GM21786 (cell line): ENCODE data around the gene ZNF148.
"Not testable (repeated sequence)": the region's sequence is repeated elsewhere in the genome, so short reads cannot be mapped to it uniquely, and the experiment has no call there.

Source experiments
- ATAC-seq: cut with Tn5 transposase; IDR thresholded peaks from one replicate; pipeline ENCODE4 v1.9.1; 2021; ENCODE audit not compliant: unreplicated experiment

The ZNF148 gene

GRCh38 chr3:125374996-125375941 lies at the start of gene ZNF148:
ZNF148 (minus strand) TSS chr3:125375325; CDS start chr3:125313640, 61,685 bp downstream.
- peak; percentile 89 for ATAC-seq

GRCh38 chr3:125418306-125418705 lies 43.2 kb upstream of the ZNF148 start:
- ATAC-seq, result no peak

DNA sequence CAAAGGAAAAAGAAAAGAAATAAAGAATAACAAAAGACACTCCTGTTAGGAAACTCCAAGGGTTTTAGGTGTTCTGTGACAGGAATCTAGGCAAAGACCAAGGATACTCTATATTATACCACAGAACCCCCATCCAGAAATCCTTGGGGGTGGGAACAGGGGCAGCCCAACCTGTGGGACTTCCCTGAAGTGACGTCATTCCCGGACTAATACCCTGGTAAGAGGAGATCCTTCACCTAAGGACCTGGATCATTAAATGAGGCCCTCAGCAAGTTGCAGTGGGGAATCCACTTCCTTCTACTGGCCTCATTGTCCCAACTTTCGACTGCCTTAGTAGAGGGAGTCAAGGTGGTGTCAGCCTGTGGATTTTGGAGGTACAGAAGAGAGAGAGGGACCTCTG lies 41.1 kb upstream of the ZNF148 start:
- ATAC-seq, result no peak

- no peak for ATAC-seq
Observed at GRCh38 chr3:125414669-125415068, 39.5 kb upstream of the ZNF148 start.

GRCh38 chr3:125410922-125411321 lies 35.8 kb upstream of the ZNF148 start:
- ATAC-seq, result no peak

GRCh38 chr3:125406070-125406469 lies 30.9 kb upstream of the ZNF148 start:
- ATAC-seq, result no peak

- ATAC-seq, result not testable (repeated sequence)
Observed at GRCh38 chr3:125405515-125405914, 30.4 kb upstream of the ZNF148 start.

GRCh38 chr3:125403789-125404188 lies 28.7 kb upstream of the ZNF148 start:
- ATAC-seq, result no peak

- ATAC-seq, result no peak
Observed at GRCh38 chr3:125402639-125403038, 27.5 kb upstream of the ZNF148 start.

- ATAC-seq, result no peak
Observed at GRCh38 chr3:125401402-125401801, 26.3 kb upstream of the ZNF148 start.

DNA sequence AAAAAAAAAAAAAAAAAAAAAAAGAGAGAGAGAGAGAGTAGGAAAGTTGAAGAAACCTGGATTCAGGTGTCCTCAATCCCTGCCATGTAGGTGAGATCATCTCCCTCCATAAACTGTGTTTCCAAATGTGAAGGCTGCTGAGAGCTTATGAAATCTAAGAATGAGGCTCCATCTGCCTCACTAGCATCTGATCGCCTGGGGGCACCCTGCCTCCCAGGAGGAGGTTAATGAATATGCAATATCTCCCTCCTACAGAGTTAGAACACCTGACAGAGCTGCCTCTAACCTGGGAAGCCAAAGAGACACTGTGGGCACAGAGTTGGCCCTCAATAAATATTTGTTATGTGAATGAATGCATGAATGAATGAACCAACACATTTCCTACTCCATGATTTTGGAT lies 23.8 kb upstream of the ZNF148 start:
- ATAC-seq, result no peak

DNA sequence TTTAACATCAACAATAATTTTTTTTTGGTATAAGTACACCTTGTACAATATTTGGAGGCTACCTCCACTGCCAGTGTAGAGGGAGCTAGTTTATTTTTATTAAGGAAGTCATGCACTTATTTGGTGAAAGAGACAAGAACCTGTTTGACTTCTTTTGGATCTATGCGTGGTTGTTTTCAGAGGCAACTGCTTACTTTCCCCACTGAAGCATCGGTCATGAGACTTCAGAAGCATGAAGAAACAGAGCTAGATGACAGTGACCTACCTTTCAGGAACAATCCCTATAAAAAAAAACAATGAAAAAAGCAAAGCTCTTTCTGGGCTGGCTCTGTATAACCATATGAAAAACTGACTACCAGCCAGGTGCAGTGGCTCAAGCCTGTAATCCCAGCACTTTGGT lies 20.0 kb upstream of the ZNF148 start:
- no peak for ATAC-seq

DNA sequence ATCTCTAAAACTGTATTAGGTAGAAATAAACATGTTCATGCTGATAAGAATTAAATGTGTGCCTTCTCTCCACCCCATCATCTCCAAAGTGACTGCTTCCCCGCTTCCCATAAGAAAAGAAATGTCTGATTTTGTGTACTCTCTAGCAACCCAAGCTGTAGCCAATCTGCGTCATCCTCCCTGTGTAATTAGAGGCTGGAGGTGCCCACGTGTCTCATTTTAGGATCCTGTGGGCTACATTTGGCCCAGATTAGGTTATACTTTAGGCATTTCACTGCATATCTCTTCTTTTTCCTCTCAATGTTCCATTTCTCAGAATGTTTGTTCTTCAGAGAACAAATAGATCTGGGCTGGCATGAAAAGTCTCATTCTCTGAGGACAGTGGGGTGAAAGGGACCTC lies 19.3 kb upstream of the ZNF148 start:
- ATAC-seq, result no peak

DNA sequence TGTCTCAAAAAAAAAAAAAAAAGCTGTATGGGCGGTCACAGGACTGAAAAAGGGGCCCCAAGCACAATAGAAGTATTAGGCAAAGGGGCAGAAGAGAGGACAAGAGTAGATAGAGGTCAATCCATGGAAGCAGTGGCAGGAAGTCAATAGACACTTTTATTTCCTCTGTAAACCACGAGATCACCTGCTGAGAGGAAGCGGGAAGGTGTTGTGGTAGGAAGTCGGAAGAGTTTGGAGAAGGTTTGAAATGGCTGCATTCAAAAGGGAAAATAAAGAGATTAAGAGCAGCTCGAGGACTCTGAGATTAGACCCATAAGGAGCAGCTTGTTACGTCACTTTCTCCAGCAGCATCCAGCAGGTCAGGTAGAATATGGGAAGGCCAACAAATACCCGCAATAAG lies 14.2 kb upstream of the ZNF148 start:
- no peak for ATAC-seq

DNA sequence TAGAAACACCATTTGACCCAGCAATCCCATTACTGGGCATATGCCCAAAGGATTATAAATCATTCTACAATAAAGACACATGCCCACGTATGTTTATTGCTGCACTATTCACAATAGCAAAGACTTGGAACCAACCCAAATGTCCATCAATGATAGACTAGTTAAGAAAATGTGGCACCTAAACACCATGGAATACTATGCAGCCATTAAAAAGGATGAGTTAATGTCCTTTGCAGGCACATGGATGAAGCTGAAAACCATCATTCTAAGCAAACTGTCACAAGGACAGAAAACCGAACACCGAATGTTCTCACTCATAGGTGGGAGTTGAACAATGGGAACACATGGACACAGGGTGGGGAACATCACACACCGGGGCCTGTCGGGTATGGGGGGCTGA lies 13.2 kb upstream of the ZNF148 start:
- ATAC-seq, result not testable (repeated sequence)

GRCh38 chr3:125386811-125387210 lies 11.7 kb upstream of the ZNF148 start:
- ATAC-seq, result no peak

GRCh38 chr3:125383744-125384143 lies 8.6 kb upstream of the ZNF148 start:
- no peak for ATAC-seq

GRCh38 chr3:125382298-125382697 lies 7.2 kb upstream of the ZNF148 start:
- no peak for ATAC-seq

DNA sequence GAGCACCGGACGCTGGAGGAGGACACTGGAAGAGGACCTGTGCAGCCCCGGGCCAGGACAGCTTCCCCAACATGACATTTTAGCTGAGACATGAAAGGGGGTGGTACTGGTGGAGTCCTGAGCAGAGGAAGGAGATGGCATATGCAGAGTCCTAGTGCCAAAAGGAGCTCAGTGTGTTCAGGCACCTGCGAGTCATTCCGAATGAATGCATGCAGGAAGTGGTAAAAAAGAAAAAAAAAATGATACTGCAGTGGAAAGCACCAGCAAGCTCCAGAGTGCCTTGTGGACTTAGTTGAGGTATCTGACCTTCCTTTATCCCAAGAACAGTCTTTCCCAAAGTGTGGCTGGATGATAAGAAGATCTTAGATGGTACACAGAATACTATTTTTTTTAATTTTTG lies 6.6 kb upstream of the ZNF148 start:
- ATAC-seq, result no peak

- ATAC-seq, result no peak
Observed at GRCh38 chr3:125381314-125381713, 6.2 kb upstream of the ZNF148 start.

DNA sequence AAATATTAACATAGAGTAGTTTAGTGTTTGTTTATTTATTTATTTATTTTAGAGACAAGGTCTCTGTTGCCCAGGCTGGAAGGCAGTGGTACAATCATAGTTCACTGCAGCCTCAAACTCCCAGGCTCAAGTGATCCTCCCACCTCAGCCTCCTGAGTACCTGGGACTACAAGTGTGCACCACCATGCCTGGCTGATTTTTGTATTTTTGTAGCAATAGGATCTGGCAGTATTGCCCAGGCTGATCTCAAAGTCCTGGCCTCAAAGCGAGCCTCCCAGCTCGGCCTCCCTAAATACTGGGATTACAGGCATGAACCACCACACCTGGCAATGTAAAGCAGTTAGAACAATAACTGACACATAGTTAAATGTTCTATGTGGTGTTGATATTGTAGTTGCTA lies 4.4 kb upstream of the ZNF148 start:
- no peak for ATAC-seq

DNA sequence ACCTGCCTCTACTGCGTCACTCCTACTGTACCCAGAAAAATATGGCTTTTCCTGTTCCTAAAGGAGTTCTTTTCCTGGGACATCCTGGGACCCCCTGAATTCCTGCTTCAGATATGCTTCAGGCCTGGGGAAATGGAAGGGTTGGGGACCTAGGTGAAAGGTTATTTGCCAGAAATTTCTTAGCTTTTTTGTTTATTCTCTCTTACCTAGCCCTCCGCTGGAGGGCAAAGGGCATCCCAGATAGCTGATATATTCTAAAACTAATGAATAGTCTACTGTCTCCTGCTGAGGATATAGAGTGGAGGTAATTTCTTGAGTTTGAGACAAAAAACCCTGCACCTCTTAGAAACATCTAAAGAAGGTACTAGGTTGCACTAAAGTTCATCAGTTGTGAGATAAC lies 3.6 kb upstream of the ZNF148 start:
- no peak for ATAC-seq
